GM13976 (cell line): ENCODE results near the gene NEK6.

ENCODE experiments used
- DNase-seq: peaks from one replicate; pipeline ENCODE4 v3.0.0; 2012; ENCODE audit warnings: low spot score
- CTCF ChIP-seq: IDR thresholded peaks from 2 replicates; pipeline ENCODE4 v1.5.1; 2012; ENCODE audit warnings: borderline replicate concordance, mild to moderate bottlenecking; ENCODE audit not compliant: insufficient read depth; ENCODE audit errors: extremely low read depth, missing control alignments, control extremely low read depth
- in situ Hi-C: fragments of 300-500 bp; cut with MboI; formaldehyde crosslinking; loops from one replicate; pipeline ENCODE4 v1.12.0; 2022; ENCODE audit warnings: low sequenced_read_pairs, mixed read lengths, inconsistent platforms; ENCODE audit not compliant: unreplicated experiment

Gene NEK6

GRCh38 chr9:124337562-124337961 lies 79.8 kb downstream of the NEK6 start:
- no peak for TF ChIP-seq CTCF
- no peak for DNase-seq
- in situ Hi-C loops, result no loop called here

- no peak for DNase-seq
- in situ Hi-C loops, result no loop called here
- no peak for TF ChIP-seq CTCF
Observed at GRCh38 chr9:124339603-124340146, 81.9 kb downstream of the NEK6 start.

GRCh38 chr9:124340219-124341069 lies 82.7 kb downstream of the NEK6 start:
- in situ Hi-C loops, result no loop called here
- no peak for DNase-seq
- no peak for TF ChIP-seq CTCF

- DNase-seq, result no peak
- no peak for TF ChIP-seq CTCF
- in situ Hi-C loops, result no loop called here
Observed at GRCh38 chr9:124341455-124342170, 83.9 kb downstream of the NEK6 start.

- no peak for DNase-seq
- TF ChIP-seq CTCF, result no peak
- in situ Hi-C loops, result no loop called here
Observed at GRCh38 chr9:124342402-124342775, 84.6 kb downstream of the NEK6 start.

GRCh38 chr9:124342776-124343485 lies 85.2 kb downstream of the NEK6 start:
- TF ChIP-seq CTCF, result no peak
- no peak for DNase-seq
- in situ Hi-C loops, result no loop called here
